Osteoblast (primary cell): ENCODE measurements around the gene LRRC3. TPM values are rescaled to one million over a fixed set of nuclear protein-coding genes. Genes with fewer than 3 reads are reported as not detected.

Source experiments
- DNase-seq: peaks from one replicate; pipeline ENCODE4 v3.0.0; 2011; ENCODE audit warnings: low spot score, mixed read lengths; ENCODE audit not compliant: insufficient read length; ENCODE audit errors: missing footprints
- H2AFZ ChIP-seq: 2 replicates; pipeline ENCODE4 v1.6.0; 2011; ENCODE audit warnings: mild to moderate bottlenecking, low read length
- H3K27ac ChIP-seq: 2 replicates; pipeline ENCODE4 v1.5.1; 2011; ENCODE audit warnings: mild to moderate bottlenecking, low read depth, low read length, moderate library complexity
- H3K27me3 ChIP-seq: 2 replicates; pipeline ENCODE4 v1.6.0; 2012; ENCODE audit warnings: mild to moderate bottlenecking, control low read depth, inconsistent platforms, low read length, moderate library complexity; ENCODE audit not compliant: insufficient read depth
- H3K36me3 ChIP-seq: 2 replicates; pipeline ENCODE4 v1.5.1; 2011; ENCODE audit warnings: mild to moderate bottlenecking, low read length, control low read depth, moderate library complexity; ENCODE audit not compliant: insufficient read depth
- H3K4me1 ChIP-seq: 2 replicates; pipeline ENCODE4 v1.5.1; 2011; ENCODE audit warnings: mild to moderate bottlenecking, low read length, control low read depth, moderate library complexity; ENCODE audit not compliant: insufficient read depth
- H3K4me2 ChIP-seq: 2 replicates; pipeline ENCODE4 v1.6.0; 2011; ENCODE audit warnings: mild to moderate bottlenecking, low read length; ENCODE audit not compliant: insufficient read depth
- H3K4me3 ChIP-seq: fragments of 200-600 bp; sonication (generic); 3 replicates; pipeline ENCODE4 v1.5.1; 2012; ENCODE audit warnings: mild to moderate bottlenecking, low read length, inconsistent platforms; ENCODE audit not compliant: insufficient read depth
- H3K79me2 ChIP-seq: 2 replicates; pipeline ENCODE4 v1.6.0; 2012; ENCODE audit warnings: mild to moderate bottlenecking, low read length, control low read depth, inconsistent platforms; ENCODE audit not compliant: insufficient read depth
- H3K9me3 ChIP-seq: 2 replicates; pipeline ENCODE4 v1.5.1; 2011; ENCODE audit warnings: low read depth, low read length, control low read depth
- H4K20me1 ChIP-seq: 2 replicates; pipeline ENCODE4 v1.6.0; 2012; ENCODE audit warnings: mild to moderate bottlenecking, low read length, control low read depth; ENCODE audit not compliant: insufficient read depth
- CTCF ChIP-seq: IDR thresholded peaks from 2 replicates; pipeline ENCODE4 v1.5.1; 2011; ENCODE audit warnings: mild to moderate bottlenecking, low read depth, low read length, moderate library complexity; ENCODE audit errors: extremely low read depth
- total RNA-seq: library from RNA; depleted of rRNA; stranded (reverse); fragments of >200 nt; gene quantifications from 2 replicates; pipeline ENCODE4 v1.2.3, GENCODE V29; 2012

LRRC3 gene
- total RNA-seq, 1 donor, result 0.72 TPM

- H3K4me2 ChIP-seq, result no peak overlapping the region
- H4K20me1 ChIP-seq, result no peaks in the 10 kb centered on the region
- no peak overlapping the region for H3K27ac ChIP-seq
- no peaks in the 10 kb centered on the region for H3K4me1 ChIP-seq
- no peak for TF ChIP-seq CTCF
- H2AFZ ChIP-seq, result no peak overlapping the region
- DNase-seq, result no peak
- H3K36me3 ChIP-seq, result no peaks in the 10 kb centered on the region
- no peaks in the 10 kb centered on the region for H3K9me3 ChIP-seq
- H3K4me3 ChIP-seq, result no peak overlapping the region
- H3K79me2 ChIP-seq, result no peaks in the 10 kb centered on the region
- H3K27me3 ChIP-seq, result no peaks in the 10 kb centered on the region
Observed at GRCh38 chr21:44418876-44419230, 36.5 kb upstream of the LRRC3 start.

- H3K9me3 ChIP-seq, result no peaks in the 10 kb centered on the region
- TF ChIP-seq CTCF, result no peak
- no peak overlapping the region for H3K27ac ChIP-seq
- no peak for DNase-seq
- H4K20me1 ChIP-seq, result no peaks in the 10 kb centered on the region
- no peaks in the 10 kb centered on the region for H3K79me2 ChIP-seq
- H2AFZ ChIP-seq, result no peak overlapping the region
- no peak overlapping the region for H3K4me2 ChIP-seq
- H3K27me3 ChIP-seq, result no peaks in the 10 kb centered on the region
- H3K4me3 ChIP-seq, result no peak overlapping the region
- no peaks in the 10 kb centered on the region for H3K36me3 ChIP-seq
- H3K4me1 ChIP-seq, result no peaks in the 10 kb centered on the region
Observed at GRCh38 chr21:44419679-44420078, 35.6 kb upstream of the LRRC3 start.

DNA sequence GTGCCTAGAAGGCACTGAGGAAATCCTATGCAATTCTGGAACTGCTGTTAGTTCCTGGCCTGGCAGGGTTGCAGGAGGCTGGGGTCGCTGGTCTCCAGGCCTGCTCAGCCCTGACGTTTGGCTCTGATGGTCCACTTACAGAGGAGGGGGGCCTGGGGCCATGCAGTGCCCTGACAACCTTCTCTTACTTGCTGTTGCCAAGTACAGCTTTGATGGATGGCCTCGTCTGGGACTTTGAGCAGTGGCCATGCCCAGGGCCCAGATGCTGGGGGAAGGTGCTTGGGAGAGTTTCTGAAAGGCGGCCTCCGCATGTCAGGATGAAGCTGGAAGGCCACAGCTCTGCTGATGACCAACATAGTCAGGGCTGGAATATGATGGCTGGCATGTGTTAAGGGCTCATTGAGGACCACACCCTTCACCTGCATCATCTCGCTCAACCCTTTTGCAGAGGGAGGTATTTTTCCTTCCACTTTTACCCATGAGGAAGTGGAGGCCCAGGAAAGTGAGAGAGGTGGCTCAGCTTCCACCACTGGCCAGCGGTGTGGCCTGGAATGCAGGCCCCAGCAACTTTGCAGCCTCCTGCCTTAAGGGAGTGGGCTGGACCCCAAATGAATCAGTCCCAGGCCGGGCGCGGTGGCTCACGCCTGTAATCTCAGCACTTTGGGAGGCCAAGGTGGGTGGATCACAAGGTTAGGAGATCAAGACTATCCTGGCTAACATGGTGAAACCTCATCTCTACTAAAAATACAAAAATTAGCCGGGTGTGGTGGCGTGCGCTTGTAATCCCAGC is 34.7 kb upstream of the LRRC3 start:
- no peaks in the 10 kb centered on the region for H3K4me1 ChIP-seq
- no peak overlapping the region for H3K4me2 ChIP-seq
- H3K79me2 ChIP-seq, result no peaks in the 10 kb centered on the region
- H4K20me1 ChIP-seq, result no peaks in the 10 kb centered on the region
- H3K9me3 ChIP-seq, result no peaks in the 10 kb centered on the region
- no peak for DNase-seq
- no peak overlapping the region for H2AFZ ChIP-seq
- H3K36me3 ChIP-seq, result no peaks in the 10 kb centered on the region
- TF ChIP-seq CTCF, result no peak
- H3K4me3 ChIP-seq, result no peak overlapping the region
- H3K27me3 ChIP-seq, result no peaks in the 10 kb centered on the region
- no peak overlapping the region for H3K27ac ChIP-seq

GRCh38 chr21:44421901-44422840 is 33.1 kb upstream of the LRRC3 start:
- H3K4me2 ChIP-seq, result no peak overlapping the region
- H2AFZ ChIP-seq, result no peak overlapping the region
- no peak for TF ChIP-seq CTCF
- no peaks in the 10 kb centered on the region for H4K20me1 ChIP-seq
- no peaks in the 10 kb centered on the region for H3K4me1 ChIP-seq
- no peak overlapping the region for H3K27ac ChIP-seq
- H3K9me3 ChIP-seq, result no peaks in the 10 kb centered on the region
- H3K4me3 ChIP-seq, result no peak overlapping the region
- H3K79me2 ChIP-seq, result no peaks in the 10 kb centered on the region
- H3K36me3 ChIP-seq, result no peaks in the 10 kb centered on the region
- no peaks in the 10 kb centered on the region for H3K27me3 ChIP-seq
- peak; percentile 78 for DNase-seq
